ENCODE data around the gene C20orf202.

DNA sequence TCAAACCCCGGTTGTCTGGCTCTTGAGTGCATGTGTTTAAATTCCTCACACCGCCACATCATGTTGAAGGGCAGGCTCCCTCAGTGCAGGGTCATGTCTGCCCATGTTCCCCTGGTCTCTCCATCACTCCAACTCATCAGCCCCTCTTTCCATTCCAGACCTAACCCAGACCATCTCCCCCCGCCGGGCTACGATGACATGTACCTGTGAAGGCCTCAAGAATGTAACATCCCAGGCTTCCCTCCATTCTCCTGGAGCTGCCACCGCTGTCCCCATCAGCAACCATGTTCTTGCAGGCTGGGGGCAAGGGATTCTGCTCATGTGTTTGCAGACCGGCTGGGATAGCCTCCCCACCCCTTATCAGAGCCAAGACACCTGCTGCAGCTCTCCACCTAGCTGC lies 38.4 kb upstream of the C20orf202 start:
- no peak for TF ChIP-seq POLR2A (IDR thresholded peaks at IDR 0.05; ENCODE audit: low read depth, low read length)
- TF ChIP-seq POLR2AphosphoS5 (IDR thresholded peaks at IDR 0.05; ENCODE audit: low read depth, low read length): no peak
- TF ChIP-seq PAX5 (IDR thresholded peaks at IDR 0.05; ENCODE audit: insufficient read depth, low read length, severe bottlenecking): no peak
